GM11168 (cell line): Measurements from ENCODE around the gene PRAMEF4.
"Not testable (repeated sequence)": the region's sequence is repeated elsewhere in the genome, so short reads cannot be mapped to it uniquely, and the experiment has no call there.

Experiments
- in situ Hi-C: fragments of 300-500 bp; cut with MboI; formaldehyde crosslinking; loops from one replicate; pipeline ENCODE4 v1.12.0; 2022; ENCODE audit warnings: low sequenced_read_pairs; ENCODE audit not compliant: unreplicated experiment

PRAMEF4 gene

GRCh38 chr1:12886101-12886500 is at the start of gene PRAMEF4:
PRAMEF4 (minus strand) TSS chr1:12886201; CDS start chr1:12883394, 2,807 bp downstream.
- in situ Hi-C loops = loop anchor here (25.0 kb wide), 1 partner anchor 426 kb away; the partner anchor contains the start of genes PRAMEF15 and PRAMEF33

- in situ Hi-C loops = not testable (repeated sequence)
These were observed 38.4 kb upstream of the PRAMEF4 start for GRCh38 chr1:12924368-12924767.

GRCh38 chr1:12921749-12922148 is 35.7 kb upstream of the PRAMEF4 start:
- in situ Hi-C loops = not testable (repeated sequence)

DNA sequence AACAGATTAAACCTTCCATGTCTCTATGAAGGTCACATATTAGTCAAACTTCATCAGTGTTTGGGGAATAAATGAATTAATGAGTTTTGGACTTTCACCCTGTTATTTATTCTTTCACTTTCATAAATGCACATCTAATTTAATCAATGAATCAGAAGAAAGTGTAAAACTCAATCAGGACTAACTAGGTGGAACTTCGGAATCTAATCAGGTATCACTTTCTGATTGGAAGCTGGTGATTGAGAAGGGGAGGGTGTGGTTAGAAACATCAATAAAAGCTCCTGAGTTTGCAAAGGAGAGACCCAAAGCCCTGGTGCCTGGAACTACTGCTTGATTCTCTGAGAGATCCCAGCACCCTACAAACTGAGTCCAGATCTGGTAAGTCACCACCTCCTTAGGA is 30.3 kb upstream of the PRAMEF4 start, which contains the start of gene PRAMEF7:
Gene PRAMEF7, plus strand, starts transcription at position 301 of the 400 bp plus-strand sequence. CDS start 1,083 bp downstream, outside the sequence.
- in situ Hi-C loops = not testable (repeated sequence)

DNA sequence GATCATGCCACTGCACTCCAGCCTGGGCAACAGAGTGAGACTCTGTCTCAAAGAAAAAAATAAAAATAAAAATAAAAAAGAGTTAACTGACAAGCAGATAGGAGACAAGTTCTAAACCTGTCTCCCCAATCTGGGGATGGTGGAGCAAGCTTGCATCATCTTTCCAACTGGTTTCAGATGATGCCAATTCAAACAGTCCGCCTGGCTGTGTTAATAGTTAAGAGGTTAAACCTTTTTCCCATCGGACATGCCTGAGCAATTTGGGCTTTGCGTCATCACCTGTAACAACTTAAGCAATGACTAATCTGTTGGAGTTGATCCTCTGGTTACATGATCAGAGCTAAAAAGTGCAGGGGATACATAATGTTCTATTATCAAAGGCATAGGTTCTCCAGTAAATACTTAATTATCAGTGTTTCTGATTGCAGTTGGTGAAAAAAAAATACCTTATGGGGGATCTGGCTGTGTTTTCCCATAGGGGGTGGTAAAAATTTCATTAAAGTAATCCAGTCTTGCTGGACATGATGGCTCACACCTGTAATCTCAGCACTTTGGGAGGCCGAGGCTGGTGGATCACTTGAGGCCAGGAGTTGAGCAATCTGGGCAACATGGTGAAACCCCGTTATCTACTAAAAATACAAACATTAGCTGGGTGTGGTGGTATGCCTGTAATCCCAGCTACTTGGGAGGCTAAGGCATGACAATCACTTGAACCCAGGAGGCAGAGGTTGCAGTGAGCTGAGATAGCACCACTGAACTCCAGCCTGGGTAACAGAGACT is 18.0 kb upstream of the PRAMEF4 start:
- in situ Hi-C loops = not testable (repeated sequence)

GRCh38 chr1:12899186-12899585 is 13.2 kb upstream of the PRAMEF4 start:
- in situ Hi-C loops = loop anchor here (25.0 kb wide), 1 partner anchor 413 kb away; the partner anchor contains the start of genes PRAMEF15 and PRAMEF33

DNA sequence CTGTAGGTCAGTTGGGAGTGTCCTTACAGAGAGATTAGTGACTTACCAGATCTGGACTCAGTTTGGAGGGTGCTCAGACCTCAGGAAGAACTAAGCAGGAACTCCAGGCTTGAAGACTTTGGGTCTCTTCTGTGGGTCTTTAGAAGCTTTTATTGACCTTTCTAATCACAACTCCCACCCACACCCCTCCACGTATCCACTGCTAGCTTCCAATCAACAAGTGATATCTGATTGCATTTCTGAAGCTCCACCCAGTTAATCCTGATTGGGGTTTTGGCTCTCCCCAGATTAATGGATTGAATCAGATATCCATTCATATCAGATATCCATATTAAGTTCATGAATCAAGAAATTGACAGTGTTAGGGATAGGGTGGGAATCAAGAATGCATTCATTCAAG is 12.2 kb upstream of the PRAMEF4 start, which contains the start of gene PRAMEF10:
Gene PRAMEF10, minus strand, starts transcription at position 101 of the 400 bp plus-strand sequence. CDS start 2,423 bp downstream, outside the sequence.
- in situ Hi-C loops = loop anchor here (25.0 kb wide), 1 partner anchor 414 kb away; the partner anchor contains the start of genes PRAMEF15 and PRAMEF33

DNA sequence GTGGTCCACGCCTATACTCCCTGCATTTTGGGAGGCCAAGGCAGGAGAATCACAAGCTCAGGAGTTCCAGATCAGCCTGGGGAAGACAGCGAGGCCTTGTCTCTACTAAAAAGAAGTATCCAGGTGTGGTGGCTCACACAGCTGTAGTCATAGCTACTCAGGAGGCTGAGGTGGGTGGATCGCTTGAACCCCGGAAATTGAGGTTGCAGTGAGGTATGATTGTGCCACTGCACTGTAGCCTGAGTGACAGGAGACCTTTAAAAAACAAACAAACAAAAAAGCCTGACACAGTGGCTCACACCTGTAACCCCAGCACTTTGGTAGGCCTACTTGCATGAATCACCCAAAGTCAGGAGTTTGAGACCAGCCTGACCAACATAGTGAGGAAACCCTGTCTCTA is 7.5 kb downstream of the PRAMEF4 start:
- in situ Hi-C loops = loop anchor here (25.0 kb wide), 1 partner anchor 434 kb away; the partner anchor contains the start of genes PRAMEF15 and PRAMEF33

DNA sequence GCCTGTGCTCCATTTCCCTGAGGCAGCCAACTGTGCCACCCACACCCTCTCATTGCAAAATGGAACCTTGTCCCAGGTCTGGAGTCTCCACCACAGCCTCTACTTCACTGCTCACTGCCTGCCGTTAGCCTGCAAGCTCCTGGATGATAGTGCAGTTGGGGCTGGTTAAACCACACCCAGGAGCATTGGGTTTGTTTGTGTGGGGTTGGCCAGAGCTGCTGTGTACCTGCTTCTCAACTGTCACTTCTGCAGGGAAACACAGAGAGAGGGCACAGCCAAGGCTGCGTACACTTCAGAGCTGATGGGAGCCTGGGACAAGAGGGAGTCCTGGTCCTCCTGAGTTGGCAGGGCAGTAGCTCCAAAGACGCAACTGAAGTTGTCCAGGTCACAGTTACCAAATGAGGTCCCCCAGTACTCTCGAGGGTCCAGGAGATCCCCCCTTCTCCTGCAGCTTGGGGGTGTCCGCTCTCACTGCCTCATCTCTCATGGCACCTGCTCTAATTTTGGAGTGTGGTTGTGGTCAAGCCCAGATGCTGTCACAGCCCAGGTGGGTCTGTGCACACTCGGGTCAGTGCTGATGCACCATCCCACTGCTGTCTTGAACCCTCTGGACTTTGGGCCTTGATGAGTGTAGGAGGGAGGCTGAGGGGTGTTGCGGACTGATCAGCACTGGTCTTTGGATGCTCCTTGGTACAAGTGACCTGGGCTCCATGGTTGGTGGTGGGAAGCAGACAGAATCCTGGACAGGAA is 22.7 kb downstream of the PRAMEF4 start:
- in situ Hi-C loops = not testable (repeated sequence)

GRCh38 chr1:12856786-12857185 is 29.2 kb downstream of the PRAMEF4 start, which contains the start of gene PRAMEF2:
PRAMEF2 (plus strand) TSS chr1:12857086; CDS start chr1:12859010, 1,924 bp downstream.
- in situ Hi-C loops = not testable (repeated sequence)

DNA sequence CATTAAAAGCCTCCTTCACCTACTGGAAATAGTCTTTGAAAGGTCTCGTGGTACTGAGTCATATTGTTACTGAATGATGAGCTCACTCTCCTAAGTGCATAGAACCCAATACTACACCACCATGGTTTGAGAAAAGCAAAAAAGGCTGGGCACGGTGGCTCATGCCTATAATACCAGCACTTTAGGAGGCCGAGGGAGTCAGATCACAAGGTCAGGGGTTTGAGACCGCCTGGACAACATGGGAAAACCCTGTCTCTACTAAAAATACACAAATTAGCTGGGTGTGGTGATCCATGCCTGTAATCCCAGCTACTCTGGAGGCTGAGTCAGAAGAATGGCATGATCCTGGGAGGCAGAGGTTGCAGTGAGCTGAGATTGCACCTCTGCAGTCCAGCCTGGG is 34.2 kb downstream of the PRAMEF4 start:
- in situ Hi-C loops = no loop called here

GRCh38 chr1:12848620-12849019 is 37.4 kb downstream of the PRAMEF4 start, which contains the start of gene HNRNPCL1:
HNRNPCL1 (minus strand) TSS chr1:12848720; CDS start chr1:12848289, 431 bp downstream.
- in situ Hi-C loops = loop anchor here (5.0 kb wide), 1 partner anchor 264 kb away; no protein-coding TSS in a partner anchor

GRCh38 chr1:12833251-12833650 is 52.8 kb downstream of the PRAMEF4 start:
- in situ Hi-C loops = not testable (repeated sequence)

- in situ Hi-C loops = not testable (repeated sequence)
These were observed 54.7 kb downstream of the PRAMEF4 start, which contains the start of gene PRAMEF11 for GRCh38 chr1:12831310-12831709. PRAMEF11 (minus strand) TSS chr1:12831410; CDS start chr1:12828789, 2,621 bp downstream.
